Inflammatory macrophage (primary cell): ENCODE measurements around the gene NRK.
"Not testable (repeated sequence)": the region's sequence is repeated elsewhere in the genome, so short reads cannot be mapped to it uniquely, and the experiment has no call there.

Source experiments
- DNase-seq, 2 donors: peaks; one replicate each; pipeline ENCODE4 v3.0.0-alpha.2; 2020 to 2022

The NRK gene

GRCh38 chrX:105894721-105895120, 72.4 kb downstream of the NRK start:
- DNase-seq: no peak

DNA sequence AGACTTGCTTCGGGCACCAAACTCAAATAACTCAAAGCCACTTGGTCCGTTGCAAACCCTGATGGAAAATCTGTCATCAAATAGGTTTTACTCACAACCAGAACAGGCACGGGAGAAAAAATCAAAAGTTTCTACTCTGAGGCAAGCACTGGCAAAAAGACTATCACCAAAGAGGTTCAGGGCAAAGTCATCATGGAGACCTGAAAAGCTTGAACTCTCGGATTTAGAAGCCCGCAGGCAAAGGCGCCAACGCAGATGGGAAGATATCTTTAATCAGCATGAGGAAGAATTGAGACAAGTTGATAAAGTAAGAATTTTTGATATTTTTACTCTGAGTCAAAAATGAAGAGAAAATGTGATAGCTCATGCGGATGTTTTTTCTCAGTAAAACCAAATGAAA, 87.2 kb downstream of the NRK start:
- no peak for DNase-seq

- DNase-seq: no peak
These were observed 88.3 kb downstream of the NRK start for GRCh38 chrX:105910563-105911105.

- DNase-seq: no peak
These were observed 122.9 kb downstream of the NRK start for GRCh38 chrX:105945266-105945665.

DNA sequence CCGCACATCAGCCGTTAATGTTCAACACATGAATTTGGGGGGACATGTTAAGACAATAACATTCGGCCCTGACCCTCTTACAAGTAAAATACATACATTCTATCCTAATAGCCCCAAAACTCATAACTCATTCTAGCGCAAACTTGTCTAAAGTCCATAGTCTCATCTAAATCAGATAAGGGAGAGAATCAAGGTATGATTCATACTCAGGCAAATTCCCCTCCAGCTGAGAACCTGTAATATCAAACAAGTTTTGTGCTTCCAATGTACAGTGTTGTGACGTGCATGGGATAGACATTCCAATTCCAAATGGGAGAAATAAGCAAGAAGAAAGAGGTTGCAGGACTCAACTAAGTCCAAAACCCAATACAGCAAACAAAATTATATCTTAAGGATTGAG, 147.1 kb downstream of the NRK start:
- DNase-seq: no peak

- DNase-seq: no peak
These were observed 150.5 kb downstream of the NRK start for GRCh38 chrX:105972690-105973386.

- no peak for DNase-seq
These were observed 151.0 kb downstream of the NRK start for GRCh38 chrX:105973387-105973739.

GRCh38 chrX:105975382-105975781, 153.0 kb downstream of the NRK start:
- DNase-seq: no peak

- no peak for DNase-seq
These were observed 159.6 kb downstream of the NRK start for GRCh38 chrX:105981772-105982485.

GRCh38 chrX:105988487-105988886, 166.1 kb downstream of the NRK start:
- not testable (repeated sequence) for DNase-seq

- no peak for DNase-seq
These were observed 177.0 kb downstream of the NRK start for GRCh38 chrX:105999294-105999693.

DNA sequence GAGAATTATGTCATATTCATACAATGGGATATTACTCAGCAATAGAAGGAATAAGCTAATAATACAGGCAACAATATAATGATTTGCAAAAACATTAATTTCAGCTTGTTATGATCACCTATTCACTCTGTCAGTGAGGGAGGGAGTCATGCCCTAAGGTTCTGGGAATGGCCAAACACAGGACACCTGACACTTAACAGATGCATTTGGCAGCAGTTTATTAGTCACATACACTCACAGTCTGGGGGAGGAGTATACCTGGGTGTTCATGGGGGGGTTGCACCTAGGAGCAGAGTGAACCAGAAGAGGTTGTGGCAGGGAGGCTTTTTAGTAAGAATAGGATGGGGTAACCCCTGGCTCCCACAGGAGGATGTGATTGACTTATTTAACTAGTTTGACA, 177.9 kb downstream of the NRK start:
- no peak for DNase-seq

- not testable (repeated sequence) for DNase-seq
These were observed 178.3 kb downstream of the NRK start for GRCh38 chrX:106000609-106001008.

- DNase-seq: no peak
These were observed 183.3 kb downstream of the NRK start for GRCh38 chrX:106005684-106006083.

DNA sequence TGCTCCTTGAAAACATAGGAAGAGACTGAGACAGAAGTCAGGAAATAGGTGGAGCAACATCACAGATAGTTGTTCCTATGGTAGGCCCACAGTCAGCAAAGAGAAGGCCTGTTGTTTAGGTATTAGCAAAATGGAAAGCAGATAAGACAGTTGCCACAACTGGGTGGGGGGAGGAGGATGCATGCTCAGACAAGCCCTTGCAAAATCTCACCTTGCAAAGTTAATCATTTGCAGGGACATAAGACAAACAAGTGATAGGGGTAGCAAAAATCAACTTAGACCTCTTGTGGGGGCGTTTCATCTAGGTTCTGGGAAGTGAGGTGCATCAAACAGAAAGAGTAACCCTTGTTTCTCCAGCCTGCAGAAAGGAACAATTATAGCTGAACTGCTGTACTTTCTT, 185.5 kb downstream of the NRK start:
- DNase-seq: no peak
